CD4-positive, alpha-beta T cell treated with Interleukin-15 for 1 hour (primary cell): Measurements from ENCODE around the gene ENO3.
"Not testable (repeated sequence)": the region's sequence is repeated elsewhere in the genome, so short reads cannot be mapped to it uniquely, and the experiment has no call there.

Source experiments
- DNase-seq: peaks from one replicate; pipeline ENCODE4 v3.0.0-alpha.2; 2020

ENO3 gene

DNA sequence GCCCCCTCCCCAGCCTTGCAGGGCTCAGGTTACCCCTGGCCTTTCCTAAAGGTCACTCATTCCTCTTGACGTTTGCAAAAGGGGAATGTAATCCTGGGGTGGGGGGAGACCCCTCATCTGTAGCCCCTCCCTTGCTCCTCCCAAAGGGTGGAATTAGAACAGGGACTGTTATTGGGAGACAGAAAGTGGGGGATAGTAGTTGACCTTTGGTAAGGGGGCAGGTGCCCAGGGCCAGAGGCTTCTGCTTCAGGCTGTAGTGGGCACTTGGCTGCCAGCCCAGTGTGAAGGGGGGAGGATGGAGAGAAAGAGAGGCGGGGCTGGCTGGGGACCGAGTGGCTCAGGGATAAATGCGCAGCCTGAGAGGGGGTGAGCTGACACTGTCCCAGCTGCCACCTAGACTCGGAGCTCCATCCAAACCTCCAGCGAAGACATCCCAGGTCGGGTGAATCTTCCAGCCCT is at the start of gene ENO3:
ENO3 (plus strand) TSS at position 374 of the 459 bp plus-strand sequence. CDS start 711 bp downstream, outside the sequence.
- DNase-seq, result no peak

DNA sequence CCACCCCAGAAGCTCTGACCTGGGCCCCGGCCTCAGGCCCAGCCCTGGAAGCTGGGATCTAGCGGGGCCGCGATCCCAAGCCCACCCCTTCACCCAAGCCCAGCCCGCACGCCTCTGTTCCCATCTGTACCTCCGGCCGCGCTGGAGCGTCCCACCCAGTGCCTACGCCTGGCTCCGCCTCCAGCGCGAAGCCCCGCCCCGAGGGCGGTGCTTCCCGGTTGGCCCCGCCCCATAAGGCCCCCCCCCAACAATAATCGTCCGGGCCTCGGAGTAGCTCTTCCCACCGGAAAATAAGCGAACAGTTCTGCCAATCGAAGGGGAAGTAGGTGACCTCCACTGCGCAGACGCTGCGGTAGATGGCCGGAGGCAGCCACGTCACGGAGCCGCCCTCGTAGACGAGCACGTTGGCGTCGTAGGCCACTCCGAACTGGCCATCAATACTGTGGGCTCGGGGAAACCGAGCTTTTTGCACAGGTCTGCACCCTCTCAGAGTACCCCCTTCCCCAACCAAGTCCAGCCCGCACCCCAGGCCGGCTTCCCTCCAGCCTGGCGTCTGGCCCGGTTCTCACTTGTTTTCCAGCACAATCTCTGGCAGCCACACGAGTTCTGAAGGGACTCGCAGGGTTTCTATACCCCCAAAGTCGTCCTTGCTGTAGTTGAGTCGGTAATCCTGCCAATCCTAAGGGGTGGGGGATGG is 49.1 kb upstream of the ENO3 start:
- peak; percentile 78 for DNase-seq

DNA sequence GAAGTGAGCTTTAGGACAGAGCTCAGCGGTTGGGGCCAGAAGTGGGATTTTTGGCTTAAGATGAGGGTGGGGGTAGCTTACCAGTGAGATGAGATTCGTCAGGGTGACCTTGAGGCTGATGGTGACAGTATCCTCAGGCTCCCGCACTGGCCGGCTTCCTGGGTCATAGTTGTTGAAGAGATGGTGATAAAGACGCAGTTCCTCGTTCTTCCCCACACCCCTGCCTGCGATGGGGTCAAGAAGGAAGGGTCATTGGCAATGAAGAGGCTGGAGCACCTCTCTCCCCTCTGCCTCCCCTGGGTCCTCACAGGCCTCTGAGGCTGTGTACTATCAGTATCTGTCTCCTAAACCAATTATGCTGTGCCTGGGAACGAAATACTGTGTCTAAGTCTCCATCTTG is 48.4 kb upstream of the ENO3 start:
- no peak for DNase-seq

DNA sequence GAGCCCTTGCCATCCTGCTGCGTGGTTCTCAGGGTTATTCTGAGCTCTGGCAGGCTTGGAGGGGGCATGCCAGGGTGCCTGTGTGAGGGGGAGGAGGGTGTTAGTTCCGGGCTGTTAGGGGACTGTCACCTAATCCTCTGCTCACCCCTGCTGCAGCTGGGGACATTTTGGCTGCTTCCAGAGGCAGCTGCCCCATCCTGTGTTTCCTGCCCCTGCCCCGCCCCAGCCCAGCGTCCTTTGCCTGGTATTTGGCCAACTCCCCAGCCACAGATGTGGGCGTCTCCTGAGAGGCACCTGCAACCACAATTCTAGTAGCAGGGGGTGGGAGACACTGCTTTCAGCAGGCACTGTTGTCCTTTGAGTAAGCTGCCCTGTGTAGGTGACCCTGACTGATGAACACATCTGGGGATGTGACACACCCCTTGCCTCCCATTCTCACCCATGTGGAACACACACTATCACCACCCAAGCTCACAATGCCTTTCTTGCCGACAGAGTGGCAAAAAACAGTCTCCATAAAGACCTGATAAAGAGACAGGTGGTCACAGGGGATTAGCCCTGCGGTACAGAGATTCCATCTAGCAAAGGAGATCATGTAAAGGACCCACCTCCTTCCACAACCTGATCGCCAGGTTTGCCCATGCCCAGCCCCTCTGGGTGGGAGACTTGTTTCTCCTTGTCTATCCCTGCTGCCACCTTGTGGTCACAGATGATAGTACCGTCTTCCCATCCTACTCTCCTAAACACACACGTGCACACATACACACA is 47.7 kb upstream of the ENO3 start, which contains the start of gene CHRNE:
CHRNE (minus strand) TSS at position 48 of the 768 bp plus-strand sequence; CDS start at position 13, 35 bp downstream.
- peak; percentile 80 for DNase-seq

DNA sequence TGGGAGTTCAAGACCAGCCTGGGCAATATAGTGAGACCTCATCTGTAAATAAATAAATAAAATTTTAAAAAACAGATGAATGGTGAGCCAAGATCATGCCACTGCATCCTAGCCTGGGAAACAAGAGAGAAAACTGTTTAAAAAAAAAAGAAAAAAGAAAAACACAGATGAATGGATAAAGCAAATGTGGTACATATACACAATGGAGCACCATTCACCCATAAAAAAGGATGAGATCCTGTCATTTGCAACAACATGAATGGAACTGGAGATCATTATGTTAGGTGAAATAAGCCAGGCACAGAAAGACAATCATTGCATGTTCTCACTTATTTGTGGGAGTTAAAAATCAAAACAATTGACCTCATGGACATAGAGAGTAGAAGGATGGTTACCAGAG is 44.3 kb upstream of the ENO3 start:
- DNase-seq, result not testable (repeated sequence)

DNA sequence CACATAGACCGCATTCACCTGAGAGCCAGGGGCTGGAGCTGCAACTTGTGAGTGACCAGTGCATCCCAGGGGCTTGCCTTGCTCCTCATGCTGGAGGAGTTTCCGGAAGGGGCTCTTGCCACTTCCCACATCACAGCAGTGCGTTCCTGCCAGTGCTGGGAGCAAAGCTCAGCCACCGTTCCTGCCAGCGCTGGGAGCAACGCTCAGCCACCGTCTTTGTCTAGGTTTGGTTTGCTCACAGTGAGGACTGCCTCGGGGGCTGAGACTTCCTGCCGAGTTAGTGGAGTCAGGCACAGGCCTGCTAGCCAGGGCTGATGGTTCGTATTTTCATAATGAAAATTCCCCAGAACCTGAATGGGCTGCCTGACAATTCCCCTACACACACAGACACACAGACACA is 42.6 kb upstream of the ENO3 start:
- no peak for DNase-seq

DNA sequence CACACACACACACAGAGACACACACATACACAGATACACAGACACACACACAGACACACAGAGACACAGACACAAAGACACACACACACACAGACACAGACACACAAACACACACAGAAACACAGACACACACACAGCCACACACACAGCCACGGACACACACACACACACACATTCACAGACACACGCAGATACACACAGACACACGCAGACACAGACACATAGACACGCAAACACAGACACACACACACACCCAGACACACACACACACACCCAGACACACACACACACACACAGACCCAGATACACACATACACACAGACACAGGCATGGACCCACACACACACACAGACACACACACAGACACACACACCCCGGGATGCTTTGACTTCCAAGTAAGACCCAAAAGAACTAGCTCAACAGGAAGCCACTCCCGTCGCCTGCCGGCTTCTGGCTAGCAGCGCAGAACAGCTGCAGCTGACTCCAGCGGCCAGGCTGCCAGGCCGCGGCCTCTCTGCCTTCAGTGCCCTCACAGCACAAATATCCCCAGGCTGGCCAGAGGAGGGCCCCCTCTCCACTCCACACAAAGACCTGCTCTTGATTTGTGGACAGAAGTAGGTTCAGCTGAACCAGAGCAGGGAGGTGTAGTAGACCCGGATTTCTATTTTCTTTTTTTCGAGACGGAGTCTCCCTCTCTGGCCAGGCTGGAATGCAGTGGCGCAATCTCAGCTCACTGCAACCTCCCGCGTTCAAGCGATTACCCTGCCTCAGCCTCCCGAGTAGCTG is 42.0 kb upstream of the ENO3 start:
- DNase-seq, result peak; percentile 86

DNA sequence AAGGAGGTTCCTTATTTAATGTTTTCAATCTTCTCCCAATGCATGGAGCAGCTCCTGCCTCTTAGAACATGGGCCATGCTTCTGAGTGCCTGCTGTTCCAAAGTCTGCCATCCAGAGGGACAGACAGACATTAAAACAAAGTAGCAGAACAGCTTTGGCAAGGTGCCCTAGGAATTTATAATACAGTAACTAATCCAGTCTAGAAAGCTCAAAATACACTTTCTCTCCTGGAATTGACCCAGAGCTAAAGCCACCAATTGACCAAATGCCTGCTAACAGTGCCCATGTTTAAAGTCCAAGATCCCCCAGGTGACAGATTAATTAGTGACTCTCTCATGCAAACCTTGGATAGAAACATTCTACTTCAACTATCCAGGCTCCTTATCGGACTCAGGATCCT is 36.9 kb upstream of the ENO3 start:
- DNase-seq, result no peak

DNA sequence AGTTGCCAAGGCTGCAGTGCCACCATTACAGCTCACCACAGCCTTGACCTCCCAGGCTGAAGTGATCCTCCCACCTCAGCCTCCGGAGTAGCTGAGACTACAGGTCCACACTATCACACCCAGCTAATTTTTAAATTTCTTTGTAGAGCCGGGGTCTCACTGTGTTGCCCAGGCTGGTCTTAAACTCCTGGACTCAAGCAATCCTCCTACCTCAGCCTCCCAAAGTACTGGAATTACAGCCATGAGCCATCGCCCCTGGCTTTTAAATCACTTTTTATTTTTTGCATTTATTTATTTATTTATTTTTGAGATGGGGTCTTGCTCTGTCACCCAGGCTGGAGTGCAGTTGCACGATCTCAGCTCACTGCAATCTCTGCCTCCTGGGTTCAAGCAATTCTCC is 36.4 kb upstream of the ENO3 start:
- DNase-seq, result not testable (repeated sequence)

DNA sequence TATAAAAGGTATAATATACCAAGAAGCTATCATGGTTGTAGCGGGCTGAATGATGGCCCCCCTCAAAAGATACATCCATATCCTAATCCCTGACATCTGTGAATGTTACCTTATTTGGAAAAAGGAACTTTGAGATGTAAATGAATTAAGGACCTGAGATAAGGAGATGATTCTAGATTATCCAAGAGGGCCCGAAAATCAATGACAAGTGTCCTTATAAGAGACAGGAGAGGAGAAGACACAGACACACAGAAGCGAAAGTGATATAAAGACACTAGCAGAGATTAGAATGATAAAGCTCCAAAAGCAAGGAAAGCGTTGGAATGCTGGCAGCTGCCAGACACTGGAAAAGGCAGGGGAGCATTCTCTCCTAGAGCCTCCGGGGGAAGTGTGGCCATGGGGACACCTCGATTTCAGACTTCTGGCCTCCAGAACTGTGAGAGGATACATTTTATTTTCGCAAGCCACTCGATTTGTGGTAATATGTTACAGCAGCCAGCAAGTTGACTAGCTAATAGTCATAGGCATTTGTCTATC is 31.3 kb upstream of the ENO3 start:
- no peak for DNase-seq

DNA sequence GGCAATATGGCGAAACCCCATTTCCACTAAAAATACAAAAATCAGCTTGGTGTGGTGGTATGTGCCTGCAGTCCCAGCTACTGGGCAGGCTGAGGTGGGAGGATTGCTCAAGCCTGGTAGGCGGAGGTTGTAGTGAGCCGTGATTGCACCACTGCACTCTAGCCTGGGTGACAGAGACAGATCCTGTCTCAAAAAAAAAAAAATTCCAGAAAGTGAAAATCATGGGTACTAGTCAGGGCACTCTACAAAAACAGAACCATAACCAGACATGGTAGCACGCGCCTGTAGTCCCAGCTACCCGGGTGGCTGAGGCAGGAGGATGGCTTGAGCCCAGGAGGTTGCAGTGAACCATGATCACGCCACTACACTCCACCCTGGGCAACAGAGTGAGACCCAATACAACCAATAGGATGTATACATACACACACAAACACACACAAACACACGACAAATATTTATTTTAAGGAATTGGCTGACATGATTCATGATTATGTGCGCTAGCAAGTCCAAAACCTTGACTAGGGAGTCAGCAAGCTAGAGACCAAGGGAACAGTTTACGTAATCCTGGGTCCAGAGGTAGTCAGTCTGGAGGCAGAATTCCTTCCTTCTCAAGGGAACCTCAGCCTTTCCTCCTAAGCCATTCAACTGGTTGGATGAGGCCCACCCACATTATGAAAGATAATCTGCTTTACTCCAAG is 30.4 kb upstream of the ENO3 start:
- DNase-seq, result peak; percentile 47

DNA sequence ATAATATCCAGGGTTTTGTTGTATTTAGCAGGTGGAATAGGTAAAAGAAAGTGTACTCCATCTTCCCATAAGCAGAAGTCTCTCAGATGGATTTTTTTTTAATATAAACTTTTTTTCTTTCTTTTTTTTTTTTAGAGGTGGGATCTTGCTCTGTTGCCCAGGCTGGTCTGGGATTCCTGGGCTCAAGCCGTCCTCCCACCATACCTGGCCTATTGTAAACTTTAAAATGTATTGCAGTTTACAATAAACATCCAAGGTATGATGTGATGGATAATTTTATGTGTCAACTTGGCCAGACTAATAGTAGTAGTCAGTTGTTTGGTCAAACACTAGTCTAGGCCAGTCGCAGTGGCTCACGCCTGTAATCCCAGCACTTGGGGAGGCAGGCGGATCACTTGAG is 29.6 kb upstream of the ENO3 start:
- no peak for DNase-seq

DNA sequence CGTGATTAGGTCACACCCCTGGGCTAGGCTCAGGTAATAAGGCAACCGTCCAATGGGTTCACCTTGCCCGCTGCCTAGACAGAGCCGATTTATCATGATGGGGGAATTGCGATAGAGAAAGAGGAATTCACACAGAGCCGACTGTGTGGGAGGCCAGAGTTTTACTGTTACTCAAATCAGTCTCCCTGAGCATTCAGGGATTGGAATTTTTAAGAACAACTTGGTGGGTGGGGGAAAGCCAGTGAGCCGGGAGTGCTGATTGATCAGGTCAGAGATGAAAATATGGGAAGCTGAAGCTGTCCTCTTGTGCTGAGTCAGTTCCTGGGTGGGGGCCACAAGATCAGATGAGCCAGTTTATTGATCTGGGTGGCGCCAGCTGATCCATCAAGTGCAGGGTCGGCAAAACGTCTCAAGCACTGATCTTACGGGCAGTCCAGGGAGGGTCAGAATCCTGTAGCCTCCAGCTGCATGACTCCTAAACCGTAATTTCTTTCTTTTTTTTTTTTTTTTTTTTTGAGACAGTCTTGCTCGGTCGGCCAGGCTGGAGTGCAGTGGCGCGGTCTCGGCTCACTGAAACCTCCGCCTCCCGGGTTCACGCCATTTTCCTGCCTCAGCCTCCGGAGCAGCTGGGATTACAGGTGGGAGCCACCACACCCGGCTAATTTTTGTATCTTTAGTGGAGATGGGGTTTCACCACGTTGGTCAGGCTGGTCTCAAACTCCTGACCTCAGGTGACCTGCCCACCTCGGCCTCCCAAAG is 24.2 kb upstream of the ENO3 start:
- not testable (repeated sequence) for DNase-seq

DNA sequence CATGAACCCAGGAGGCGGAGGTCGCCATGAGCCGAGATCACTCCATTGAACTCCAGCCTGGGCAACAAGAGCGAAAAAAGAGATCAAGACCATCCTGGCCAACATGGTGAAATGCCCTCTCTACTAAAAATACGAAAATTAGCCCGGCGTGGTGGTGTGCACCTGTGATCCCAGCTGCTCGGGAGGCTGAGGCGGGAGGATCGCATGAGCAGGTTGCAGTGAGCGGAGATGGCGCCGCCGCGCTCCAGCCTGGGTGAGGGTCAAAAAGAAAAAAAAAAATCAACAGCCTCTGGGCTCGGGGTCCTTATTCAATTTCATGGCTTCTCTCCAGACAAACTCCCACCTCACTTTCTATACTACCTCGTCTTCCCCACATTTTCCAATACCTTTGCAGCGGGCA is 22.0 kb upstream of the ENO3 start:
- DNase-seq, result no peak

DNA sequence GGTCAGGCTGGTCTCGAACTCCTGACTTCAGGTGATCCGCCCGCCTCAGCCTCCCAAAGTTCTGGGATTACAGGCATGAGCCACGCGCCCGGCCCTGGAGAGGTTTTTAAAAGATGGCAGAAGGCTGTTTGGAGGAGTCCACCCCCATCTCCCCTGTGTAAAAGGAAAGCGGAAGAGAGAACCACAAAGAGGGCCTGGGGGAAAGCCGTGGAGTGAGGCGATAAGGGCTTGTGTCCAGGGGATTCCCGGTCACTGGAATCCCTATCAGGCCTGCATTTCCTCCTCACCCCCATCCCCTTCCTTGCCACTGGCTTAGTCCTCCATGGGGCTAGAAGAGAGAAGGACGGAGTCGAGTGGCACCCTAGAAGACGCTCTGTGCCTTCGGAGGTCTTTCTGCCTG is 19.0 kb upstream of the ENO3 start, which contains the start of gene GP1BA:
GP1BA (plus strand) TSS at position 315 of the 400 bp plus-strand sequence. CDS start 328 bp downstream, outside the sequence.
- DNase-seq, result no peak

DNA sequence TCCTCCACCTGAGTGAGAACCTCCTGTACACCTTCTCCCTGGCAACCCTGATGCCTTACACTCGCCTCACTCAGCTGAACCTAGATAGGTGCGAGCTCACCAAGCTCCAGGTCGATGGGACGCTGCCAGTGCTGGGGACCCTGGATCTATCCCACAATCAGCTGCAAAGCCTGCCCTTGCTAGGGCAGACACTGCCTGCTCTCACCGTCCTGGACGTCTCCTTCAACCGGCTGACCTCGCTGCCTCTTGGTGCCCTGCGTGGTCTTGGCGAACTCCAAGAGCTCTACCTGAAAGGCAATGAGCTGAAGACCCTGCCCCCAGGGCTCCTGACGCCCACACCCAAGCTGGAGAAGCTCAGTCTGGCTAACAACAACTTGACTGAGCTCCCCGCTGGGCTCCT is 18.2 kb upstream of the ENO3 start:
- DNase-seq, result no peak

DNA sequence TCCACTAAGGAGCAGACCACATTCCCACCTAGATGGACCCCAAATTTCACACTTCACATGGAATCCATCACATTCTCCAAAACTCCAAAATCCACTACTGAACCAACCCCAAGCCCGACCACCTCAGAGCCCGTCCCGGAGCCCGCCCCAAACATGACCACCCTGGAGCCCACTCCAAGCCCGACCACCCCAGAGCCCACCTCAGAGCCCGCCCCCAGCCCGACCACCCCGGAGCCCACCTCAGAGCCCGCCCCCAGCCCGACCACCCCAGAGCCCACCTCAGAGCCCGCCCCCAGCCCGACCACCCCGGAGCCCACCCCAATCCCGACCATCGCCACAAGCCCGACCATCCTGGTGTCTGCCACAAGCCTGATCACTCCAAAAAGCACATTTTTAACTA is 17.3 kb upstream of the ENO3 start:
- no peak for DNase-seq

DNA sequence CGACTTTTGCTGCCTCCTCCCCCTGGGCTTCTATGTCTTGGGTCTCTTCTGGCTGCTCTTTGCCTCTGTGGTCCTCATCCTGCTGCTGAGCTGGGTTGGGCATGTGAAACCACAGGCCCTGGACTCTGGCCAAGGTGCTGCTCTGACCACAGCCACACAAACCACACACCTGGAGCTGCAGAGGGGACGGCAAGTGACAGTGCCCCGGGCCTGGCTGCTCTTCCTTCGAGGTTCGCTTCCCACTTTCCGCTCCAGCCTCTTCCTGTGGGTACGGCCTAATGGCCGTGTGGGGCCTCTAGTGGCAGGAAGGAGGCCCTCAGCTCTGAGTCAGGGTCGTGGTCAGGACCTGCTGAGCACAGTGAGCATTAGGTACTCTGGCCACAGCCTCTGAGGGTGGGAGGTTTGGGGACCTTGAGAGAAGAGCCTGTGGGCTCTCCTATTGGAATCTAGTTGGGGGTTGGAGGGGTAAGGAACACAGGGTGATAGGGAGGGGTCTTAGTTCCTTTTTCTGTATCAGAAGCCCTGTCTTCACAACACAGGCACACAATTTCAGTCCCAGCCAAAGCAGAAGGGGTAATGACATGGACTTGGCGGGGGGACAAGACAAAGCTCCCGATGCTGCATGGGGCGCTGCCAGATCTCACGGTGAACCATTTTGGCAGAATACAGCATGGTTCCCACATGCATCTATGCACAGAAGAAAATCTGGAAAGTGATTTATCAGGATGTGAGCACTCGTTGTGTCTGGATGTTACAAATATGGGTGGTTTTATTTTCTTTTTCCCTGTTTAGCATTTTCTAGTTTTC is 16.5 kb upstream of the ENO3 start:
- DNase-seq, result no peak

DNA sequence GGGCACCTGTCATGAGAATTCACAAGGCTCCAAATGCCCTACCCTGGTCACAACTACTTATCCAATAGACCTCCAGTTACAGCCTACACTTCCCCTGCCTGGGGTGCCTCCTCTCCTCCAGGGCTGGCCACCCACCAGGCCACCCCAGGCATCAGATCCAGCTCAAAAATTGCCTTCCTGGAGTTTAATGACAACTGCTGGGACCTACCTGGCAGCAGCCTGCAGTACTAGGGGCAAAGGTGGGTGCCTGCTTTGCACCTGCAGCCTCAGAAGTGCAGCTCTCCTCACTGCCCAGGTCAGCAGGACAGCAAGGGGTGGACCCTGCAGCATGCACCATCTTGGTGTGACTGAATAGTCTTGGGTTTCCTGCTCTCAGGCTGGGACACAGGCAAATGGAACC is 15.3 kb upstream of the ENO3 start:
- DNase-seq, result no peak

DNA sequence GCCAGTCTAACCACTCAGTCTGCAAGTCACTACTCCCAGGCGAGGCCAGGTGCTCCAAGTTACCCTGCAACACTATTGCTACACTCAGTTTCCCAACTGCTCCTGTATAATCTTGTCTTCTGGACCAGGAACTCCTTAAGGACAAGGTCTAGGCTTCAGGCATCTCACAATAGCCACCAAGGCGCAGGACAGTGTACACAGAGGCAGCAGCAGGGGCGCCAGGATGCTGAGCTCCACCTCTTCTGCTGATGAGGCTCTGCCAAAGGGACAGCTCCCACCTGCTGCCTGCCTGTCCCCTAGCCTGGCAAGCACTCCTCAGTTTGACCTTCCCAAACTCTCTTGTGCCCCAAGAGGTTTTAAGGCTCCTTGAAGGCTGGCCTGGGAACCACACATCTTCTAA is 14.5 kb upstream of the ENO3 start:
- DNase-seq, result no peak

DNA sequence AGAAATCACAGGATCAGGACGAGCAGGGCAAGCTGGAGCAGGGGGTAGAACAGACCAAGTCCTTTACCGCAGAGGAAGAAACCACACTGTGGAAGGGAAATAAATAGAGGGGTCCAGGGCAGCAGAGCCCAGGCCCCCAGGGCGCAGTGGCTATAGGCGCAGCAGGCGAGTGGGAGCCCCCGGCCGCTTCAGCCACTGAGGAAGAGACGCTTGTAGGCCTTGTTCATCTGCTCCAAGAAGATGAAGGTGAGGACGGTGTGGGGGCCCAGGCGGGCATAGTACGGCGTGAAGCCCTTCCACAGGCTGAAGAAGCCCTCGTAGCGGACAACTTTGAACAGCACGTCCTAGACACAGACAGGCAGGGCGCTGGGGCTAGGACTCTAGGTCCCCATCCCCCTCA is 13.4 kb upstream of the ENO3 start:
- DNase-seq, result no peak
